Measurements from ENCODE around the gene EVA1B. TPM values are rescaled to one million over a fixed set of nuclear protein-coding genes. Genes with fewer than 3 reads are reported as not detected.

The EVA1B gene, protein sequence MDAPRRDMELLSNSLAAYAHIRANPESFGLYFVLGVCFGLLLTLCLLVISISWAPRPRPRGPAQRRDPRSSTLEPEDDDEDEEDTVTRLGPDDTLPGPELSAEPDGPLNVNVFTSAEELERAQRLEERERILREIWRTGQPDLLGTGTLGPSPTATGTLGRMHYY
- total RNA-seq (2014; rRNA removed; shearing (Covaris generic); ENCODE audit: low replicate concordance): 49.1 and 71.2 TPM in 2 replicates

DNA sequence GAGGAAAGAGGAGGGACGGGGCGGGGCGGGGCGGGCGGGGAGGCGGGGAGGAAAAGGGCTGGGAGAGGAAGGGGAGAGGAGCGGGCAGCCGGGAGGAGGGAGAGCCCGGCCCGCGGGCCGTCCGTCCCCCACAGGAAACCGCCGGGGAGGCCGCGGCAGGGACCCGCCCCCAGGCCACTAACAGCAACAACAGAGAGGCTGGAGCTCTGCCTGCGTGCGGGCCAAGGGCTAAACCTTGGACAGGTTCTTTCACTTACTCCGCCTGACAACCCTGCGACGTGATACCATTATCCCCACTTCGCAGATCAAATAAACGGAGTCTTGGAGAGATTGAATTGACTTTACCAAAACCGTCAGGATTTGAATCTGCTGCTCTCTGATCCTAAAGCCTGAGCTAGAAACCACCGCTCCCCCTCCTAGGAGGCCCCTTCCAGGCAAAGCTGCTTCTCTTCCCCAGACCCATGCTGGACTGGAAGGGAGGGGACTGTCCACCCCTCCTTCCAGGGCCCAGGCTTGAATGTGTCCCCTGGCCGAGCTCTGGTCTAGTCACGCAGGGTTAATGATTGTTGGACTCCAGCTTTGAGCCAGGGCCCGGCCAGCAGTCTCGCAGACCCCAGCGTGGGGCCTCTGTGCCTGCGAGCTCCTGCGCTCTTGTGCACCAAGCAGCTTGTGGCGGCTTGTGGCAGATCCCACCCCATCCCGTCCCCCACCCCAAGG lies at the start of gene EVA1B:
EVA1B (minus strand) TSS at position 10 of the 717 bp plus-strand sequence. CDS start 608 bp downstream, outside the sequence.
- DNase-seq (ENCODE audit: low read depth): peak; percentile 86
- in situ Hi-C loops (cut with HindIII; ENCODE audit: low pct_unique_long_range_greater_than_20kb, low sequenced_read_pairs): no loop called here

DNA sequence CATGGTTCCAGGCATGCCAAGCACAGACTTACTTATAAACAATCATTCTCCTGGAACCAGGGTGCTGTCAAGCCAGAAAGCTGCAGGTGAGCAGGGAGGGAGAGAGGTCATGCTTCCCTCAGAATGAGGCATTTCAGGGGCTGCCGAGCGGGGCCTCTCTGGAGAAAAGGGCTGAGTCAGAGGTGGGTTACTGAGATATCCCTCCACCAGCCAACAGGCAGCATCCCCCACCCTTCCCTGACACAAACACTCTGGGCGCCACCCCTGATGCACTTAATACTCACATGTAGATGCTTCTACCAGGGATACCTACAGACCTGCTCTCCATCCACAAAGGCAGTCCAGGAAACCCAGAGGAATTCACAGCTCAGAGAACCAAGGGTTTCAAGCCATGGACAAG lies 49.2 kb upstream of the EVA1B start:
- DNase-seq (ENCODE audit: low read depth): peak; percentile 22
- in situ Hi-C loops (cut with HindIII; ENCODE audit: low pct_unique_long_range_greater_than_20kb, low sequenced_read_pairs): no loop called here

DNA sequence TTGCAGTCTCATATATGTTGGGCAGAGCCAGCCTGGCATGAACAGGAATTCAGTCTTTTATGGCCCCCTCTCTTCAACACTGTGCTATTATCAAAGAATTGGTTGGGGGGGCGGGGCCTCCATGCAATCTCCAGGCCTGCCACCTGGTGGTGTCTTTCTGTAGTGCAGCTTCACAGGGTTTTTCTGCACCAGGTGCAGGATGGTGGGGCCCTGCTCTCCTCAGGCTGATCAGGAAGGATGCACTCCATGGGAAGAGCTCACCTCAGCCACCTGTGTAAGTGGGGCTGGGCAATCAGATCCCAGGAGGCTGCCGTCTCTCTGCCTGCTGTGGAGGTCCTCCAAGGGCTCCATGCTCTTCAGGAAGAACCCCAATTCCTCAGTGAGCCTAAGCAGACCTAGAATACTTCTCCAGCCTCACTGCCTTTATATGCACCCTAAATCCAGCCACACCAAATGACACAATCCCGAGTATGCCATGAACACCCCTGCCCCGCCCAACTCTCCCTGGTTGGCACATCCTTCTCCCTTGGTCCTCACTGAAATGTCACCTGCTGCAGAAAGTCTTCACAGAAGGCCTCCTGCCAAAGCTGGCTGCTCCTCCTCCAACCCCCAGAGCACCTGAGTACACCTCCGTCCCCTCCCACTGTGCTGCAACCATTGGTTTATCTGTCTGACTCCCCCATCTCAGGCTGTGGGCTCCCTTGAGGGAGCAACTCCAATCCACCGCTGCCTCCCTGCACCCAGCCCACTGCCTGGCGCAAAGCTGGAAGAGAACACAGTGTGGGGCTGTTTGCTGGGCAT lies 45.8 kb upstream of the EVA1B start:
- peak; percentile 63 for DNase-seq (ENCODE audit: low read depth)
- in situ Hi-C loops (cut with HindIII; ENCODE audit: low pct_unique_long_range_greater_than_20kb, low sequenced_read_pairs): no loop called here

DNA sequence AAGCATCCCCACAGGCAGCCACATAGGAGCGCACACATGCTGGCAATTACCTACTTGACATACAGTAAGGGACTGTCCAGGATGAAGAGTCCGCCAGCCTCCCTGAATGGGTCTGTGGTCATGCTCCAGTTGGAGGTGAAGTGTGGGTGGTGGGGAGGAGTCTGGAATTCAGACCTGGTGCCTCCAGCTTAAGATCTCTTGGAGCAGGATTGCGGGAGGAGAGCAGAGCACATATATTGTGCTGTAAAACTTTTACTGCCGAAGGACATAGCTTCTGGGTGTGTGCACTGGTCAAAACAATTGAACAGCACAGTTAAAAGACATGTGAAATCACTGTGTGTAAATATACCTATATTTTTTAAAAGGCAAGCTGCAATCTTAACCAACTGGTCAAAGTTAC lies 44.4 kb upstream of the EVA1B start:
- no peak for DNase-seq (ENCODE audit: low read depth)

DNA sequence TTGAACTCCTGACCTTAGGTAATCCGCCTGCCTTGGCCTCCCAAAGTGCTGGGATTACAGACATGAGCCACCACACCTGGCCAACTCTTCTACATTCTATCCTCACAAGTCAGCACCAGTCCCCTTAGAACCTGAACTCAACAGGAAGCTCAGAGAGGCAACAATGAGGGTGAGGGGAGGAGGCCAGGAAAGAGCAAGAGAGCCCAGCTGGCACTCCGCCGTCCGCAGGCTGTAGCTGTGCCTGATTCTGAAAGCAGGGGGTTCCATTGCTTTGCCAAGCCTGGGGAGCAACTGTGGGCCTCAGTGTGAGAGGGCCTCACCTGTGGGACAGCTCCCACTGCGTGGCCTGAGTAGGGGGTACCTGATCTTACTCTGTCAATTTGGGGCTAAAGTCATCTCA lies 43.6 kb upstream of the EVA1B start:
- in situ Hi-C loops (cut with HindIII; ENCODE audit: low pct_unique_long_range_greater_than_20kb, low sequenced_read_pairs): no loop called here
- DNase-seq (ENCODE audit: low read depth): no peak

More for the DNA sequence above, 44.4 kb upstream of the EVA1B start:
- in situ Hi-C loops (cut with HindIII; ENCODE audit: low pct_unique_long_range_greater_than_20kb, low sequenced_read_pairs): no loop called here

DNA sequence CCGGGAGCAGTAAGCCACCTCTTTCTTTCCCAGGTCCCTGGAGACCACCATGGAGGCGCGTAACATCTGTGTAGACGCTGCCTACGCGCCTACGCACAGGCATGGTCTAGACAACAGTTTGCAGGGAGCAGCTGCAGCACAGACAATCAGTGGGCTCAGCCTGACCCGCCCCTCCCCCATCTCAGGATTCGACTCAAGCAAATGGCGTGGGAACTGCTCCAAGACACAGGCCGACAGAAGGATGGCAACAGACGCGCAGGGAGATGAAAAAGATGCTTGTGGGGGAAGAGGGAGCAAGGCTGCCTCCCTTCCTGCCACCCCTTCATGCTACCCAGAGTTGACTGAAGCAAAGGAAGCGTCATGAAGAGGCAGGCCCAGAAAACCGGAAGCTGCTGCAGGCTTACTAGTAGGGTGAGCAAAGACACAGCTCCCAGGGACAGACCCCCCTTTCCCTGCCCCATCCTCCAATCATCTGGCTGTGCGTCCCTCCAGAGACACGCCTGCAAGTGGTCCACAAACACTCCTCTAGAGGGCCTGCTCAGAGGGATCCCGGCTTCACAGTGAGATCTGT lies 42.7 kb upstream of the EVA1B start:
- DNase-seq (ENCODE audit: low read depth): no peak
- in situ Hi-C loops (cut with HindIII; ENCODE audit: low pct_unique_long_range_greater_than_20kb, low sequenced_read_pairs): no loop called here

DNA sequence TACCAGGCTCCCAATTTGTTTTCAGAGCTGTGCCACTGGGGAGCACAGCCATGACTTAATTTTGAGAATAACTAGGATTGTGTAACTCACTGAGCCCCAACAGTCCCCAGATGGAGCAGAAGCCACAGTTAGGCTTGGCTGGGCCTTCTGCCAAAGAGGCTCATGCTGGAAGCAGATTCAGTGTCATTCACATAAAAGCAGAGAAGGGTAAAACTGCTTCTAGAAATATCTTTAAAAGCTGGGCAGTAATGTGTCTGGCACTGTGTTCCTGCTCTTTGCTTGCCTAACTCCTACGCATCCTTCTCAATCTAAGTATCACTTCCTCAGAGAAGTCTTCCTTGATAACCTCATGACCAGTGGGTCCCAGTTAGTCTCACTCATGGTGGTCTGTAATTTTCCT lies 41.9 kb upstream of the EVA1B start:
- DNase-seq (ENCODE audit: low read depth): no peak
- in situ Hi-C loops (cut with HindIII; ENCODE audit: low pct_unique_long_range_greater_than_20kb, low sequenced_read_pairs): no loop called here

DNA sequence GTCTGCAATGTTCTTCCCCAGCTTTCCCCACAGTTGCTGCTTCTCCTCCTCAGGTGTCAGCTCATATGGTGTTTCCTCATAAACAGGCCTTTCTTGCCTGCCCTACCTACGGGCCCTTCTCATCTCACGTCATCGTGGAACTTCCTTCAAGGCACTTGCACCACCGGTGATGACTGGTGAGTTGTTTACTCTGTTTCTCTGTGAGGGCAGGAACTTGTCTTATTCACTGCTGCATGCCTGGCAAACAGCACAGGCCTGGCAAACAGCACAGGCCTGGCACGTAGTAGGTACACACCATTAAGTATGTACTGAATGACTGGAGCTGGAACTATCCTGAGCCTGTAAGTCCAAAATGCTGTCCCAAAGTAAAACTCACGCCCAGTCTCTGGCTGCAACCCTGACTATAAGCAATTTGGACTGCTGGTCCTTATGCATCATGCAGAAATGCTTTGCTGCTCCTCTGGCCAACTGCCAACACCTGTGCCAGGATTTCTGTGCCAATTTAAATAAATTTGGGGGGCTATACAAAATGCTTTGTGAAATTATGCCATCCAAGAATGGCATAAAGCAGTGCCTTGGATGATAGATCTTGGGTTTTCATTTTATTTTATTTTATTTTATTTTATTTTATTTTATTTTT lies 36.6 kb upstream of the EVA1B start:
- peak; percentile 26 for DNase-seq (ENCODE audit: low read depth)
- in situ Hi-C loops (cut with HindIII; ENCODE audit: low pct_unique_long_range_greater_than_20kb, low sequenced_read_pairs): no loop called here

DNA sequence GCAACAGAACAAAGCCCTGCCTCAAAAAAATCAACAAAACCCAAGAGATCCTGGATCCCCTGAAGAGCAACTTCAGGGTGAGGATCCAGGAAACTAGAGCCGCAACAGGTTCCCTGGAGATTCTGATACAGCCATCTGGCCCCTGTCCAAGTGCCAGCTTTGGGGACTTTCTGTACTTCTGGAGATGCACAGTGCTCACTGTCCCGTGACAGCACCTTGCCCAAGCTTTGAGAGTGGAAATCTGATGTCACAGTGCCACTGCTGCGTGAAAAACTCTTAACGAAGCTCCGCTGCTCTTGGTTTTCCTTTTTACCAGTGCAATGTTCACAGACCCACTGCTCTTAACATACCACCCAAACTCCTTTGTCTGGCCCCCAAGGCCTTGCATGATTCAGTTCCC lies 35.9 kb upstream of the EVA1B start:
- in situ Hi-C loops (cut with HindIII; ENCODE audit: low pct_unique_long_range_greater_than_20kb, low sequenced_read_pairs): no loop called here
- DNase-seq (ENCODE audit: low read depth): peak; percentile 22

DNA sequence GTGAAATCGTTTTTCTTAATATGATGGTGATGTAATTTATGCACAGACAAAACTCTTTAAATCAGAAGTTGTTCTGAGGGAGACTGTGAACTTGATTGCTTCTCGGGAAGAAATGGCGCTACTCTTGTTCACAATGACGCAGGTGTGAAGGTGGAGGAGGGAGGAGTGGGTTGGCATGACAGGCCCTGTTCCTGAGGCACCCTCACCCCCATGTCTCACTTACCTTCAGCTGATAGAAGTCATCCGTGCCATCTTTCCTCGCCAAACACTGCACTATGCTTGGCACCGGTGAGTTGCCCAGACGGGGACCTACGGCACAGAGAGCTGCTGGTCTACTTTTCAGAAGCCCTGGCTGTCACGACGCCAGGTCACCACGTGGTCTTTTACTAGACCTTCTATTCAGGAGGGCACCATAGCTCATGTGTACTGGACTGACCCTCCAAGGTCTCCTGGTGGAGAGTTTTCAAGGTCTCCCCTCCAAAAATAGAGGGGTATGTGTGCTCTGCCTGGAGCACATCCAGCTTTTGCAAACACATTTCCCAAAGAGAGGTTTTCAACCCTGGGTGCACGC lies 35.2 kb upstream of the EVA1B start:
- in situ Hi-C loops (cut with HindIII; ENCODE audit: low pct_unique_long_range_greater_than_20kb, low sequenced_read_pairs): no loop called here
- no peak for DNase-seq (ENCODE audit: low read depth)

DNA sequence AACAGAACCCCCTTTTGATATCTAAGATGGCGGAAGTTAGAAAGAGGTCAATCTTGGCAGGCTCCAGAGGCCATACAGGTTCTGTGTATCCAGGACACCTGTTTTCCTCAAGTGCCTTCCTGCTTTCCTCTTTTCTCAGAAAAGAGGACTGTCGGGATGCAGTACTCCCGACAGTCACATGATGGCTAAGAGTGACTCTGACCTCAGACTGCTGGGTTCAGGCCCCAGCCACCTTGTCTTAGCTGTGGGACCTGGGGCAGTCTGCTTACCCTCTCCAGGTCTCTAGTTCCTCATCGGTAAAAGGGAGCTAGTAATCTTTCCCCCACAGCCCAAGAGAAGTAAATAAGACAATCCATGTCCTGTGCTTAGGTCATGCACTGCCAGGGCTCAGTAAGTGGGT lies 32.4 kb upstream of the EVA1B start:
- no peak for DNase-seq (ENCODE audit: low read depth)
- in situ Hi-C loops (cut with HindIII; ENCODE audit: low pct_unique_long_range_greater_than_20kb, low sequenced_read_pairs): no loop called here

DNA sequence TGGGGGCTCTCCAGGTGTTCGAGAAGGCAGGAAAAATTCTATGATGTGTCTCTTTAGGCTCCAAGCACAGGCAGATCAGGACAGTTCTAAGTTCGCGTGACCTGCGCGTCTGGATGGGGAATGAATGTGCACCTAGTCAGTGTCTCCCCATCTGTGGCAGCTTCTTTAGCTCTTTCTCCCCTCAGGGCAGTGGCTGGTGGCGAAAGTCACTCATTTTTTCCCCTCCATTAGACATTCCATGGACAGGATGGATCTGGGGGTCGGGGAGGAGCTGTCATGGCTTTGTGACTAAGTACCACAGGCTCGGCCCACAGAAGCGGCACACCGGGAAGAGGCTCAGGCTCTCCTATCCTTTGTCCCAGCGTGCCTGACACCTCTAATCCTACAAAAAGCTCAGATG lies 31.0 kb upstream of the EVA1B start:
- DNase-seq (ENCODE audit: low read depth): no peak
- in situ Hi-C loops (cut with HindIII; ENCODE audit: low pct_unique_long_range_greater_than_20kb, low sequenced_read_pairs): no loop called here

DNA sequence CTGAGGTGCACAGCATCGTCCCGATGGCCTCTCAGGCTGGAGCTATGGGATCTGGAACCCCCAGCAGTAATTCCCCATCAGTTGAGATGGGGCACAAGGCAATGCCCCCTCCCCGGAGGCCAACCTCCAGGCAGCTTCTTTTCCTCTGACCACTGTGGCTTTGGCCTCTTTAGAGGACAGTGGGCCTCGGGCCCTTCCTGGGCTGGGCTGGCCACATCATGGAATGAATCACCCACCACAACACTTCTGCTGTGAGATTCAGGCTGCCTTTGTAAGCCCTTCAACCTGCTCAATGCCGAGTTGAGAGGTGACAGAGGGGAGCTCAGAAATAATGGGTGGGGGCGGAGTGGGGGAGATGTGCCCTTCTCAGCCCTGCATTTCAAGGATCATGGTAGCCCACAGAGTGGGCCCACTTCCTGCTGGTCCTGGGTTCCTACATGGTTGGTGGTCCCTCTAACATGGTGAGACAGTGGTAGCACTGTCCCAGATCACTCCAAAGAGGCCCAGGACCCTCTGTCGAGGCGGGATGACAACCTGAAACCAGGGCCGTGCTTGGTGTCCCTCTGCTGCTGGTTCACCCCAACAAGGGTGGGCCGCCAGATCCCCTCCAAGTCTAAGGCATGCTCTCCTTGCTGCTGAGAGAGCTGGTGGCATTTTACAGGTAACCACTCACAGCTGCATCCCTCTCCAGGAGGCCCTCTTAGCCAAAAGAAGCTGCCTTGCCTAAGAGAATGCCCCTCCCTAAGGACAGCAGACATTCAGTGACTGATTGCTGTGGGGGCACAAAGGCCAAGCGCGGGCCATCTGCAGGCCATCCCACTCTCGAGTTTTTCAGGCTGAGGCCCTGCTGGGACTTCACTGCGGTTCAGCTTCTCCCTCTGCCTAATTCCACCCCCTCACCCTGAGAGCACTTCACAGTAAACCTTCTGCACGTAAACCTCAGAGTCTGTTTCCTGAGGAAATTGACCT lies 29.7 kb upstream of the EVA1B start:
- in situ Hi-C loops (cut with HindIII; ENCODE audit: low pct_unique_long_range_greater_than_20kb, low sequenced_read_pairs): no loop called here
- no peak for DNase-seq (ENCODE audit: low read depth)

DNA sequence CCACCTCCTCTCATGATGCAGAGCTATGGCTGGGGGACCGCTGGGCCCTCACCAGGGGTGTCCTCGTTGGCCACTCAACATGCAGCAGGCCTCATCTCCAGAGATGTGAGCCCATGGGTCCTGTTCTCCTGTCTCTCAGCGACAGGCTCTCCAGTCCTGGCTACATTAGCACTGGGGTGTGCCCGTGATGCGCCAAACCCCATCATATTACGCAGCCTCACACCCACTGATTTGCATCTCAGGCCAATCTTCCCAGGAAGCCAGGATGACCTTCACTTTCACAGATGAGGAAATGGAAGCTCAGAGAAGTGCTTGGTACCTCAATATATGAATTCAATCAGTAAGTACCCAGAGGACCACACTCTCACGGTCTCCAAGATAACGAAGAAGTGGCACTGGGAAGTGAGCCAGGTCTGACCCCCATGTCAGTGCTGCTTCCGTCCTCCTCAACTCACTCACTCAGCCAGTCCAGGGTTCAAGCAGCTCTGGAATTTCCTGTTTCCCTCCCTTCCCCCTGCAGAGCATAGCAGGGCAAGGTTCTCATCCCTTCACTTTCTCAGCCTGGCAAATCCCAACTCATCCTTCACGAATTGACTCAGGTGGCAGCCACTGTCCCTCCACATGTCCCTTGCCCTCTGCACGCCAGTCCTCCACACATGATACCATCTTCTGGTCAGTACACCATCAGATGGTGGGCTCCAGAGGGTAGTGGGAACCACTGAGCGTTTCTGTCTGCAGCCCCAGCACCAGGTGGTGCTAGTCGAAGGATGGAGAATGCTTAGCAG lies 28.9 kb upstream of the EVA1B start:
- DNase-seq (ENCODE audit: low read depth): no peak

DNA sequence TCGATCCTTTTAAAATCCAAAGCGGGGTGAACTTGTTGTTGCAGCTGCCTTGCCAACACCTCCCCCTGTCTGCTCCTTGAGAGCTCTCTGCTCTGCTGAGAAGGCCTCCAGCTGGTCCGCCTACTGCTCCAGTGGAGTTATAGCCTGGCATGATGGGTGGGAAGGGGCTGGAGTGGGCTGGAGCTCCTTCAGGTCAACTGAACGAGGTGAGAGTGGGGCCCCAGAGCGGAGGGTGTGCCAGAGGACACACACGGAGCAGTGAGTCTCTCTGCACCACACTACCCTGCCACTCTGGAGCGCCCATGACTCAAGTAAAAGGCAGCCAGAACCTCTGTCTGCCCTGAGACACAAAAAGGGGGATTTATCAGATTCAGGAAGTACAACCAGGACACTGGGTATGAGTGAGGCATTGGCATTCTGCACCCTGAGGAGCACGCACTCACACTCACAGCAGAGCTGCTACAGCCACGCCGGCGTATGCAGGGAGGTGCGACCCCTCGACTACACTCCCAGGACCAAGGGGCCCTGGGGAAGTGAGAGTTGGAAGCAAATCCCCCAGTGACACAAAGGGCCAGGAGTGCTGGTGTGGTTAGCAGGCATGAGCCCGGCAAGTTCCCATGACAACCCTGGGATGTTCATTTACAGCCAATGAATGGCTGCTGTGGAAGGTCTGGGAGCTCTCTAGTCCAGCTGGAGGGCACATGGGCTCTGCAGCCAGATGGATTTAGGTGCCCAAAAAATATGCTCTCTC lies 28.0 kb upstream of the EVA1B start:
- in situ Hi-C loops (cut with HindIII; ENCODE audit: low pct_unique_long_range_greater_than_20kb, low sequenced_read_pairs): no loop called here
- DNase-seq (ENCODE audit: low read depth): peak; percentile 67

More for the DNA sequence above, 28.9 kb upstream of the EVA1B start:
- in situ Hi-C loops (cut with HindIII; ENCODE audit: low pct_unique_long_range_greater_than_20kb, low sequenced_read_pairs): no loop called here
